ENCODE data around the gene CALML4.
"Not testable (repeated sequence)": the region's sequence is repeated elsewhere in the genome, so short reads cannot be mapped to it uniquely, and the experiment has no call there.

DNA sequence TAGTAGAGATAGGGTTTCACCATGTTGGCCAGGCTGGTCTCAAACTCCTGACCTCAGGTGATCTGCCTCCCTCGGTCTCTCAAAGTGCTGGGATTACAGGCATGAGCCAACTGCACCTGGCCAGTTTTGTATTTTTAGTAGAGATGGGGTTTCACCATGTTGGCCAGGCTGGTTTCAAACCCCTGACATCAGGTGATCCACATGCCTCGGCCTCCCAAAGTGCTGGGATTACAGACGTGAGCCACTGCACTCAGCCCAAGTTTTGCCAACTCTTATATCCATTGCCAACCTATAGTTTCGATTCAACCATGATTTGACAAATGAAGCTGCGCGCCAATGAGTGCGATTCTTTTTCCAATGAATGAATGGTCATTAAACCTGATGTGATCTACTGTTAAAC is 2.1 kb downstream of the CALML4 start:
- TF ChIP-seq EP300, POLR2AphosphoS5, POLR2A (IDR thresholded peaks at IDR 0.05): not testable (repeated sequence)
- TF ChIP-seq, protein P1, sequence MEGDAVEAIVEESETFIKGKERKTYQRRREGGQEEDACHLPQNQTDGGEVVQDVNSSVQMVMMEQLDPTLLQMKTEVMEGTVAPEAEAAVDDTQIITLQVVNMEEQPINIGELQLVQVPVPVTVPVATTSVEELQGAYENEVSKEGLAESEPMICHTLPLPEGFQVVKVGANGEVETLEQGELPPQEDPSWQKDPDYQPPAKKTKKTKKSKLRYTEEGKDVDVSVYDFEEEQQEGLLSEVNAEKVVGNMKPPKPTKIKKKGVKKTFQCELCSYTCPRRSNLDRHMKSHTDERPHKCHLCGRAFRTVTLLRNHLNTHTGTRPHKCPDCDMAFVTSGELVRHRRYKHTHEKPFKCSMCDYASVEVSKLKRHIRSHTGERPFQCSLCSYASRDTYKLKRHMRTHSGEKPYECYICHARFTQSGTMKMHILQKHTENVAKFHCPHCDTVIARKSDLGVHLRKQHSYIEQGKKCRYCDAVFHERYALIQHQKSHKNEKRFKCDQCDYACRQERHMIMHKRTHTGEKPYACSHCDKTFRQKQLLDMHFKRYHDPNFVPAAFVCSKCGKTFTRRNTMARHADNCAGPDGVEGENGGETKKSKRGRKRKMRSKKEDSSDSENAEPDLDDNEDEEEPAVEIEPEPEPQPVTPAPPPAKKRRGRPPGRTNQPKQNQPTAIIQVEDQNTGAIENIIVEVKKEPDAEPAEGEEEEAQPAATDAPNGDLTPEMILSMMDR (IDR thresholded peaks at IDR 0.05) = not testable (repeated sequence)

Measured in gastroesophageal sphincter (tissue), 3 donors.